ENCODE data around the gene RETNLB.

RETNLB gene

GRCh38 chr3:108757404-108757982 is at the start of gene RETNLB:
Gene RETNLB (minus strand): TSS chr3:108757410. CDS start chr3:108757185, 225 bp downstream.
- ChIA-PET CTCF (interaction anchor here (1.6 to 1.9 kb wide), 2 partner anchors 9 to 10 kb away, joined by 3 to 5 read pairs; no protein-coding TSS in a partner anchor), POLR2A (no interaction called here)
- TF ChIP-seq CTCF (IDR thresholded peaks at IDR 0.05; ENCODE audit: control extremely low read depth, extremely low read depth, low read depth, missing control alignments) = no peak
- DNase-seq (ENCODE audit: extremely low spot score) = no peak

GRCh38 chr3:108806316-108806715 is 49.1 kb upstream of the RETNLB start:
- DNase-seq (ENCODE audit: extremely low spot score) = no peak
- no peak for TF ChIP-seq CTCF (IDR thresholded peaks at IDR 0.05; ENCODE audit: control extremely low read depth, extremely low read depth, low read depth, missing control alignments)
- CTCF ChIA-PET = no interaction called here
- POLR2A ChIA-PET = no interaction called here

- ChIA-PET POLR2A (no interaction called here), CTCF (interaction anchor here (0.9 to 1.2 kb wide), 2 partner anchors 9 to 13 kb away, joined by 3 to 4 read pairs; no protein-coding TSS in a partner anchor)
- no peak for DNase-seq (ENCODE audit: extremely low spot score)
- no peak for TF ChIP-seq CTCF (IDR thresholded peaks at IDR 0.05; ENCODE audit: control extremely low read depth, extremely low read depth, low read depth, missing control alignments)
These were observed 47.8 kb upstream of the RETNLB start for GRCh38 chr3:108804966-108805365.

GRCh38 chr3:108804437-108804836 is 47.2 kb upstream of the RETNLB start:
- no peak for DNase-seq (ENCODE audit: extremely low spot score)
- POLR2A ChIA-PET = no interaction called here
- TF ChIP-seq CTCF (IDR thresholded peaks at IDR 0.05; ENCODE audit: control extremely low read depth, extremely low read depth, low read depth, missing control alignments) = no peak
- CTCF ChIA-PET = interaction anchor here (0.9 to 1.2 kb wide), 2 partner anchors 9 to 13 kb away, joined by 3 to 4 read pairs; no protein-coding TSS in a partner anchor

GRCh38 chr3:108791473-108791872 is 34.3 kb upstream of the RETNLB start:
- ChIA-PET CTCF (interaction anchor here (1.1 to 1.2 kb wide), 2 partner anchors 9 to 13 kb away, joined by 3 to 4 read pairs; no protein-coding TSS in a partner anchor), POLR2A (no interaction called here)
- DNase-seq (ENCODE audit: extremely low spot score) = no peak
- no peak for TF ChIP-seq CTCF (IDR thresholded peaks at IDR 0.05; ENCODE audit: control extremely low read depth, extremely low read depth, low read depth, missing control alignments)

GRCh38 chr3:108780235-108780634 is 23.0 kb upstream of the RETNLB start:
- ChIA-PET CTCF (no interaction called here), POLR2A (no interaction called here)

More at GRCh38 chr3:108780235-108780634, 23.0 kb upstream of the RETNLB start:
- DNase-seq (ENCODE audit: extremely low spot score) = no peak
- TF ChIP-seq CTCF (IDR thresholded peaks at IDR 0.05; ENCODE audit: control extremely low read depth, extremely low read depth, low read depth, missing control alignments) = no peak

Measured in GM10248 (cell line).